Measurements from ENCODE around the gene EHBP1L1.

The EHBP1L1 gene

DNA sequence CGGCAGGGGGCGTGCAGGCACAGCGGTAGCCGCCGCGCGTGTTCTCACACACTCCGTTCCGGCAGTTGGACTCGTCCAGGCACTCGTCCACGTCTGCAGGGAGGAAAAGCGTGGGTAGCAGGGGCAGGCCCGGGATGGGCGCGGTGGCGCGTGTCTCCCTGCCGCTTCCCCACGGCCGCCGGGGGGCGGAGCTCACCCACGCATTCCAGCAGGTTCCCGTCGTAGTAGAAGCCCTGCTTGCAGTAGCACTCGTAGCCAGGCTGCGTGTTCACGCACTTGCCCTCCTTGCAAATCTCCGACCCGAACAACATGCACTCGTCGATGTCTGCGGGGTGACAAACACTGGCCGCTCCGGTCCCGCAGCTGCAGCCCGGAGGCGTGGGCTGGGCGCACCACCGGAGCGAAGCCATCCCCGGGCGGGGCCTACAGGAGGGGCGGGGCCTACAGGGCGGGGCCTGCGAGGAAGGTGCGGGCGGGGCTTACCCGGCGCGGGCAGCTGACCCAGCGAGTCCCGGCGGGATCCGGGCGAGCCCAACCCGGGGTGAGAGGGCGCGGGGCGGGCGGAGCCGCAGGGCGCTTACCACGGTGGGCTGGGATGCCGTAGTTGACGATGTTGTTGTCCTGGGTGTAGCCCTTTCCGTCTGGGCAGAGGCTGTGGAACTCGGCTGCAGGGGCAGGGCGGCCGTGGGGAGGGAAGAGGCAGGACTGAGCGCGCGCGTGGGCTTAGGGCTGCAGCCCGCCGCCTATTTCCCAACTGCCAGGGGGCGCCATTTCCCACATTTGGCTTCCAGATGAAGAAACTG lies 35.4 kb upstream of the EHBP1L1 start (continued):
- TF ChIP-seq, protein P1, sequence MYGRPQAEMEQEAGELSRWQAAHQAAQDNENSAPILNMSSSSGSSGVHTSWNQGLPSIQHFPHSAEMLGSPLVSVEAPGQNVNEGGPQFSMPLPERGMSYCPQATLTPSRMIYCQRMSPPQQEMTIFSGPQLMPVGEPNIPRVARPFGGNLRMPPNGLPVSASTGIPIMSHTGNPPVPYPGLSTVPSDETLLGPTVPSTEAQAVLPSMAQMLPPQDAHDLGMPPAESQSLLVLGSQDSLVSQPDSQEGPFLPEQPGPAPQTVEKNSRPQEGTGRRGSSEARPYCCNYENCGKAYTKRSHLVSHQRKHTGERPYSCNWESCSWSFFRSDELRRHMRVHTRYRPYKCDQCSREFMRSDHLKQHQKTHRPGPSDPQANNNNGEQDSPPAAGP (tag by site-specific recombination; IDR thresholded peaks at IDR 0.05), result peak; percentile 88
- TF ChIP-seq KLF8 (tag by site-specific recombination; IDR thresholded peaks at IDR 0.05), result peak; percentile 83; the same call in 1 of the 2 replicates
- TF ChIP-seq, protein P2, sequence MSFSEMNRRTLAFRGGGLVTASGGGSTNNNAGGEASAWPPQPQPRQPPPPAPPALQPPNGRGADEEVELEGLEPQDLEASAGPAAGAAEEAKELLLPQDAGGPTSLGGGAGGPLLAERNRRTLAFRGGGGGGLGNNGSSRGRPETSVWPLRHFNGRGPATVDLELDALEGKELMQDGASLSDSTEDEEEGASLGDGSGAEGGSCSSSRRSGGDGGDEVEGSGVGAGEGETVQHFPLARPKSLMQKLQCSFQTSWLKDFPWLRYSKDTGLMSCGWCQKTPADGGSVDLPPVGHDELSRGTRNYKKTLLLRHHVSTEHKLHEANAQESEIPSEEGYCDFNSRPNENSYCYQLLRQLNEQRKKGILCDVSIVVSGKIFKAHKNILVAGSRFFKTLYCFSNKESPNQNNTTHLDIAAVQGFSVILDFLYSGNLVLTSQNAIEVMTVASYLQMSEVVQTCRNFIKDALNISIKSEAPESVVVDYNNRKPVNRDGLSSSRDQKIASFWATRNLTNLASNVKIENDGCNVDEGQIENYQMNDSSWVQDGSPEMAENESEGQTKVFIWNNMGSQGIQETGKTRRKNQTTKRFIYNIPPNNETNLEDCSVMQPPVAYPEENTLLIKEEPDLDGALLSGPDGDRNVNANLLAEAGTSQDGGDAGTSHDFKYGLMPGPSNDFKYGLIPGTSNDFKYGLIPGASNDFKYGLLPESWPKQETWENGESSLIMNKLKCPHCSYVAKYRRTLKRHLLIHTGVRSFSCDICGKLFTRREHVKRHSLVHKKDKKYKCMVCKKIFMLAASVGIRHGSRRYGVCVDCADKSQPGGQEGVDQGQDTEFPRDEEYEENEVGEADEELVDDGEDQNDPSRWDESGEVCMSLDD (tag by site-specific recombination; IDR thresholded peaks at IDR 0.05), result no peak
- TF ChIP-seq ZNF558 (tag by site-specific recombination; IDR thresholded peaks at IDR 0.05), result no peak
- peak; percentile 67; the same call in 1 of the 2 replicates for TF ChIP-seq ZFP37 (tag by site-specific recombination; IDR thresholded peaks at IDR 0.05)
- no peak for TF ChIP-seq ZNF707 (tag by site-specific recombination; IDR thresholded peaks at IDR 0.05)
- TF ChIP-seq, protein P3, sequence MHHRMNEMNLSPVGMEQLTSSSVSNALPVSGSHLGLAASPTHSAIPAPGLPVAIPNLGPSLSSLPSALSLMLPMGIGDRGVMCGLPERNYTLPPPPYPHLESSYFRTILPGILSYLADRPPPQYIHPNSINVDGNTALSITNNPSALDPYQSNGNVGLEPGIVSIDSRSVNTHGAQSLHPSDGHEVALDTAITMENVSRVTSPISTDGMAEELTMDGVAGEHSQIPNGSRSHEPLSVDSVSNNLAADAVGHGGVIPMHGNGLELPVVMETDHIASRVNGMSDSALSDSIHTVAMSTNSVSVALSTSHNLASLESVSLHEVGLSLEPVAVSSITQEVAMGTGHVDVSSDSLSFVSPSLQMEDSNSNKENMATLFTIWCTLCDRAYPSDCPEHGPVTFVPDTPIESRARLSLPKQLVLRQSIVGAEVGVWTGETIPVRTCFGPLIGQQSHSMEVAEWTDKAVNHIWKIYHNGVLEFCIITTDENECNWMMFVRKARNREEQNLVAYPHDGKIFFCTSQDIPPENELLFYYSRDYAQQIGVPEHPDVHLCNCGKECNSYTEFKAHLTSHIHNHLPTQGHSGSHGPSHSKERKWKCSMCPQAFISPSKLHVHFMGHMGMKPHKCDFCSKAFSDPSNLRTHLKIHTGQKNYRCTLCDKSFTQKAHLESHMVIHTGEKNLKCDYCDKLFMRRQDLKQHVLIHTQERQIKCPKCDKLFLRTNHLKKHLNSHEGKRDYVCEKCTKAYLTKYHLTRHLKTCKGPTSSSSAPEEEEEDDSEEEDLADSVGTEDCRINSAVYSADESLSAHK (tag by site-specific recombination; IDR thresholded peaks at IDR 0.05), result 0 out of 2 replicates have a peak, but pooled peaks have one; percentile 13
- no peak for TF ChIP-seq ZNF677 (tag by site-specific recombination; IDR thresholded peaks at IDR 0.05)
- TF ChIP-seq EGR2 (tag by site-specific recombination; IDR thresholded peaks at IDR 0.05; ENCODE audit: low read depth), result peak; percentile 88
- TF ChIP-seq, protein P4, sequence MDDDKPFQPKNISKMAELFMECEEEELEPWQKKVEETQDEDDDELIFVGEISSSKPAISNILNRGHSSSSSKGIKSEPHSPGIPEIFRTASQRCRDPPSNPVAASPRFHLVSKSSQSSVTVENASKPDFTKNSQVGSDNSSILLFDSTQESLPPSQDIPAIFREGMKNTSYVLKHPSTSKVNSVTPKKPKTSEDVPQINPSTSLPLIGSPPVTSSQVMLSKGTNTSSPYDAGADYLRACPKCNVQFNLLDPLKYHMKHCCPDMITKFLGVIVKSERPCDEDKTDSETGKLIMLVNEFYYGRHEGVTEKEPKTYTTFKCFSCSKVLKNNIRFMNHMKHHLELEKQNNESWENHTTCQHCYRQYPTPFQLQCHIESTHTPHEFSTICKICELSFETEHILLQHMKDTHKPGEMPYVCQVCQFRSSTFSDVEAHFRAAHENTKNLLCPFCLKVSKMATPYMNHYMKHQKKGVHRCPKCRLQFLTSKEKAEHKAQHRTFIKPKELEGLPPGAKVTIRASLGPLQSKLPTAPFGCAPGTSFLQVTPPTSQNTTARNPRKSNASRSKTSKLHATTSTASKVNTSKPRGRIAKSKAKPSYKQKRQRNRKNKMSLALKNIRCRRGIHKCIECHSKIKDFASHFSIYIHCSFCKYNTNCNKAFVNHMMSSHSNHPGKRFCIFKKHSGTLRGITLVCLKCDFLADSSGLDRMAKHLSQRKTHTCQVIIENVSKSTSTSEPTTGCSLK (tag by site-specific recombination; IDR thresholded peaks at IDR 0.05), result no peak
- TF ChIP-seq ZBTB48 (tag by site-specific recombination; IDR thresholded peaks at IDR 0.05), result peak; percentile 56; the same call in 1 of the 2 replicates
- TF ChIP-seq ZNF514 (tag by site-specific recombination; IDR thresholded peaks at IDR 0.05), result no peak
- TF ChIP-seq IKZF3 (tag by site-specific recombination; IDR thresholded peaks at IDR 0.05), result peak; percentile 61; the same call in 1 of the 2 replicates
- TF ChIP-seq ZNF132 (tag by site-specific recombination; IDR thresholded peaks at IDR 0.05; ENCODE audit: borderline replicate concordance), result no peak
- TF ChIP-seq ZNF266 (tag by site-specific recombination; IDR thresholded peaks at IDR 0.05; ENCODE audit: low read depth), result no peak
- TF ChIP-seq, protein P5, sequence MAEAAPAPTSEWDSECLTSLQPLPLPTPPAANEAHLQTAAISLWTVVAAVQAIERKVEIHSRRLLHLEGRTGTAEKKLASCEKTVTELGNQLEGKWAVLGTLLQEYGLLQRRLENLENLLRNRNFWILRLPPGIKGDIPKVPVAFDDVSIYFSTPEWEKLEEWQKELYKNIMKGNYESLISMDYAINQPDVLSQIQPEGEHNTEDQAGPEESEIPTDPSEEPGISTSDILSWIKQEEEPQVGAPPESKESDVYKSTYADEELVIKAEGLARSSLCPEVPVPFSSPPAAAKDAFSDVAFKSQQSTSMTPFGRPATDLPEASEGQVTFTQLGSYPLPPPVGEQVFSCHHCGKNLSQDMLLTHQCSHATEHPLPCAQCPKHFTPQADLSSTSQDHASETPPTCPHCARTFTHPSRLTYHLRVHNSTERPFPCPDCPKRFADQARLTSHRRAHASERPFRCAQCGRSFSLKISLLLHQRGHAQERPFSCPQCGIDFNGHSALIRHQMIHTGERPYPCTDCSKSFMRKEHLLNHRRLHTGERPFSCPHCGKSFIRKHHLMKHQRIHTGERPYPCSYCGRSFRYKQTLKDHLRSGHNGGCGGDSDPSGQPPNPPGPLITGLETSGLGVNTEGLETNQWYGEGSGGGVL (tag by site-specific recombination; IDR thresholded peaks at IDR 0.05), result no peak; the same call in 1 of the 2 replicates
- TF ChIP-seq, protein P6, sequence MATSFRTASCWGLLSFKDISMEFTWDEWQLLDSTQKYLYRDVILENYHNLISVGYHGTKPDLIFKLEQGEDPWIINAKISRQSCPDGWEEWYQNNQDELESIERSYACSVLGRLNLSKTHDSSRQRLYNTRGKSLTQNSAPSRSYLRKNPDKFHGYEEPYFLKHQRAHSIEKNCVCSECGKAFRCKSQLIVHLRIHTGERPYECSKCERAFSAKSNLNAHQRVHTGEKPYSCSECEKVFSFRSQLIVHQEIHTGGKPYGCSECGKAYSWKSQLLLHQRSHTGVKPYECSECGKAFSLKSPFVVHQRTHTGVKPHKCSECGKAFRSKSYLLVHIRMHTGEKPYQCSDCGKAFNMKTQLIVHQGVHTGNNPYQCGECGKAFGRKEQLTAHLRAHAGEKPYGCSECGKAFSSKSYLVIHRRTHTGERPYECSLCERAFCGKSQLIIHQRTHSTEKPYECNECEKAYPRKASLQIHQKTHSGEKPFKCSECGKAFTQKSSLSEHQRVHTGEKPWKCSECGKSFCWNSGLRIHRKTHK (tag by site-specific recombination; IDR thresholded peaks at IDR 0.05), result no peak
- TF ChIP-seq, protein P7, sequence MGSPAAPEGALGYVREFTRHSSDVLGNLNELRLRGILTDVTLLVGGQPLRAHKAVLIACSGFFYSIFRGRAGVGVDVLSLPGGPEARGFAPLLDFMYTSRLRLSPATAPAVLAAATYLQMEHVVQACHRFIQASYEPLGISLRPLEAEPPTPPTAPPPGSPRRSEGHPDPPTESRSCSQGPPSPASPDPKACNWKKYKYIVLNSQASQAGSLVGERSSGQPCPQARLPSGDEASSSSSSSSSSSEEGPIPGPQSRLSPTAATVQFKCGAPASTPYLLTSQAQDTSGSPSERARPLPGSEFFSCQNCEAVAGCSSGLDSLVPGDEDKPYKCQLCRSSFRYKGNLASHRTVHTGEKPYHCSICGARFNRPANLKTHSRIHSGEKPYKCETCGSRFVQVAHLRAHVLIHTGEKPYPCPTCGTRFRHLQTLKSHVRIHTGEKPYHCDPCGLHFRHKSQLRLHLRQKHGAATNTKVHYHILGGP (tag by site-specific recombination; IDR thresholded peaks at IDR 0.05), result no peak
- no peak for TF ChIP-seq ZNF23 (tag by site-specific recombination; IDR thresholded peaks at IDR 0.05; ENCODE audit: borderline replicate concordance)
- TF ChIP-seq ZNF10 (tag by site-specific recombination; IDR thresholded peaks at IDR 0.05), result no peak
- no peak for TF ChIP-seq ZNF112 (tag by site-specific recombination; IDR thresholded peaks at IDR 0.05)
- no peak for TF ChIP-seq ZNF791 (tag by site-specific recombination; IDR thresholded peaks at IDR 0.05)
- no peak for TF ChIP-seq ZNF121 (tag by site-specific recombination; IDR thresholded peaks at IDR 0.05)
- TF ChIP-seq ZNF510 (tag by site-specific recombination; IDR thresholded peaks at IDR 0.05; ENCODE audit: insufficient replicate concordance), result no peak
- peak; percentile 49; the same call in 1 of the 2 replicates for TF ChIP-seq ZNF837 (tag by site-specific recombination; IDR thresholded peaks at IDR 0.05)
